GM12874 (cell line): Measurements from ENCODE around the gene MRGPRF.

Experiments used
- CTCF ChIP-seq: IDR thresholded peaks from 2 replicates; pipeline ENCODE4 v1.5.1; 2011; ENCODE audit warnings: low read depth, mild to moderate bottlenecking, control low read depth, low read length, moderate library complexity; ENCODE audit not compliant: insufficient read depth

The MRGPRF gene

DNA sequence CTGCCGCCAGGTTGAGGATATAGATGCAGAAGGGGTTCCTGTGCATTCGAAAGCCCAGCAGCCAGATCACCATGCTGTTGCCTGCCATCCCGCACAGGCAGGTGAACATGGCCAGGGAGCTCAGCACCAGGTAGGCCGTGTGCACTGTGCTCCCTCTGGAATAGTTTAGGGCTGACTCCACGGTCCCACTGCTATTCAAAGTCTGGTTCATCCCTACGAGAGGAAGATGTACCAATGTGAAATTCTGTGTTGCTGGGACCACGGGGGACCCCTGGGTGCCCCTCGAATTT is 32.3 kb downstream of the MRGPRF start, which contains the start of gene MRGPRD:
MRGPRD (minus strand) TSS at position 211 of the 290 bp plus-strand sequence; CDS start at position 211, 0 bp downstream.
- TF ChIP-seq CTCF, result no peak

DNA sequence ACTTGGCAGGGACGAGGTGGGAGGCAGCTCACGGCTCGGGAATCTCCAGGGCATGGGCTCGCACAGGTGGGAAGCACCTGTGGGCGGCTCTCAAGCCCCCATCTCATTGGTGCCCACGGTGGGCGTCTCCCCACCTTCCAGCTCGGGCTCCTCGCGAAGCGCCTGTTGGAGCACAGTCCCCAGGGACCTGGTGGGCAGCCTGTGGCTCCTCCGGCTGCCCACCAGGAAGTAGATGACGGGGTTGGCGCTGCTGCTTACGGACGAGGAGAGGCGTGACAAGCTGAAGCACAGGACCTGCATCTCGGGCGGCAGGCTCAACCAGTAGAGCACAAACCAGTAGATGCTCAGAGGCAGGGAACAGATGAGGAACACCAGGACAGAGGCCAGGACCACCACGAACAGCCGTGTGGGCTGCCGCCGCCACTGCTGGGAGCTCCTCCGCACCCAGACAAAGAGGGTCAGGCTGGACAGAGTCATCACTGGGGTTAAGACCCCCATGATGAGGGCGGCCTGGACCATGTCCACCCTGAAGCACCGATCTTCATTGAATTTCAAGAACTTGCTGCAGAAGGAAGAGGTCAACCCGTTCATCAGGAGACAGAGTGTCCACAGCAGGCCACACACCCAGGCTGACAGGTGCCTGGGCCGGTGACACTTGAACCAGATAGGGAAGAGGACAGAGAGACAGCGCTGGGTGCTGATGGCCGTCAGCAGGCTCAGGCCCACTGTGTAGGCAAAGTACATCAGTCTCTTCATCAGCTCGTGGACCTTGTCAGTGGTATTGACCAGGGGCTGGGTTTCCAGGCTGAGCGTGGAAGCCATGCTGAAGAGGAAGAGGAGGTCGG is 32.9 kb downstream of the MRGPRF start:
- no peak for TF ChIP-seq CTCF

GRCh38 chr11:68978931-68979594 is 34.0 kb downstream of the MRGPRF start:
- no peak for TF ChIP-seq CTCF

DNA sequence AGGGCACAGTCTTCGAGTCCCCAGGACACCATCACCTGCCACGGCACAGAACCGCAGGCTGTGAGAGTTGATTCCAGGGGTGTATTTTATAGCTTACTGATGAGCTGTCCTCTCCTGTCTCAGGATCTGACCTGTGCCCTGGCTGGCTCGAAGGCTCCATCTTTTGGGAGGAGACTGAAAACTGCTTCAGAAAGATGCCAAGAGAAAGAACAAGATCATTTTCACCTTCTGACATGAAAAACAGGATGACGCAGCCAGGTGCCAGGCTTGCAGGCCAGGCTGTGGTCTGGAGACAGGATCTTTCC is 34.5 kb downstream of the MRGPRF start:
- TF ChIP-seq CTCF, result no peak

DNA sequence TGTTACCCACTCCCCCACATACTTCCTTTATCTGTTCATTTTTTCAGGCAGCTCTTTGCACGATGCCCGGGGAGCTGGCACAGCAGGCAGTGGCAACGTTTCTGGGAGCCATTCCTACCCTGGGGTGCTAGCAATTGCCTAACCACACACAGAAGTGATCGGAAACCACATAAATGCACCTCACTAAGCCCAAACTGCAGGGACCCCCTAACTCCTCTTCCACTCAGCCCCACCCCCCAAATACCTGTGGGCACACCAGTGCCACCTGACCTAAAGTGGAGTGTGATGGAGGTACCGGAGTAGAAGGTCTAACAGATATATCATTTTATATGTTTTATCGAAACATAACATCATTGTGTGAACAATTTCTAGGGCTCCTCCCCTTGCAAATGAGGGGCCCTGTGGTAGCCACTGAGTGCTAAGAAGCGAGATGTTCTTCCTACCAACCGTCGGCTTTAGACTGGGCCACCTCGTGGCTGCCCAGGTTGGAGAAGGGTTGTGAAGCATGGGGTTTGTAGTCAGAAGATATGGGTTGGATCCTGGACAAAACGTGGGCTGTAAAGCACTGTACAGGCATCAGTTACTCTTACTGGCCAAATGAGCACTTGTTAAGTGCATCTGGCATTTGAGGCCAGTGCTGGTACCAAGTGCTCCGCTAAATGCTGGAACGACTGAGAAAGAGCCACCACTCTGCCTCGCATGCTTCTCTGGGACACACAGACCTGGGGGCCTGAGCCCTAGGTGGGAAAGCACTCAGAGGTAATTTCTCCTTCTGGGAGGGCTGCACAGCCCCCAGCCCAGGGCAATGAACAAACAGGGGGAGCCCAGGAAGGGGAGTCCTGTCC is 35.0 kb downstream of the MRGPRF start:
- TF ChIP-seq CTCF, result no peak

GRCh38 chr11:68976563-68976962 is 36.5 kb downstream of the MRGPRF start:
- no peak for TF ChIP-seq CTCF

GRCh38 chr11:68976095-68976494 is 37.0 kb downstream of the MRGPRF start:
- TF ChIP-seq CTCF, result no peak
